Prostate gland (tissue), 2 donors: ENCODE results near the gene SPTLC1.

Experiments used
- POLR2A ChIP-seq: fragments of 450-650 bp; IDR thresholded peaks from one replicate; pipeline ENCODE4 v1.6.1; 2016; ENCODE audit warnings: antibody characterized with exemption, mild to moderate bottlenecking
- POLR2AphosphoS5 ChIP-seq: sonication (generic); formaldehyde crosslinking; IDR thresholded peaks from one replicate; pipeline ENCODE4 v1.6.1; 2017; ENCODE audit warnings: antibody characterized with exemption
- TF ChIP-seq, protein P1 (sequence below), 4 experiments: fragments of 200-600 bp in 2 of 4; fragments of 450-650 bp in 2 of 4; sonication (generic) in 2 of 4; IDR thresholded peaks; 1 replicate in 3 of 4; 2 replicates in 1 of 4; pipeline ENCODE4 v1.5.1; 2016 to 2019; ENCODE audit warnings: antibody characterized with exemption in 4 of 4, mild to moderate bottlenecking in 2 of 4, moderate library complexity in 2 of 4

DNA sequence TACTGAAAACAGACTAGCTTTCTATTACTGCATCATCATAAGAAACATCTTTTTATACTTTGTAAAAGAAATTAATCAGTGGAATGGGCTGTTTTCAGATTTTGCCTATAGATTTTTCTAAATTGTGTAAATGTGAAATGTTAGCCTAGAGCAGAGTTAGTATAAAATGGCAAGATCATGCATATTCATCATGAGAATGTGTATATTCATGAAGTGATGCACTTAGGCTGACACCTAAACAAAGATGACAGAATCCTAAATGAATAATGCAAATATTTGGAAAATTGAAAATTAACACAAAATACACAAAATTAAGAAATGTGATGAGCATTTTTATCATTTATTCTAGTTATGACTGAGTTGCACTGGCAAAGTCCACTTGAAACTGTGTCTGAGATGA is 57.2 kb downstream of the SPTLC1 start:
- TF ChIP-seq, protein P1, sequence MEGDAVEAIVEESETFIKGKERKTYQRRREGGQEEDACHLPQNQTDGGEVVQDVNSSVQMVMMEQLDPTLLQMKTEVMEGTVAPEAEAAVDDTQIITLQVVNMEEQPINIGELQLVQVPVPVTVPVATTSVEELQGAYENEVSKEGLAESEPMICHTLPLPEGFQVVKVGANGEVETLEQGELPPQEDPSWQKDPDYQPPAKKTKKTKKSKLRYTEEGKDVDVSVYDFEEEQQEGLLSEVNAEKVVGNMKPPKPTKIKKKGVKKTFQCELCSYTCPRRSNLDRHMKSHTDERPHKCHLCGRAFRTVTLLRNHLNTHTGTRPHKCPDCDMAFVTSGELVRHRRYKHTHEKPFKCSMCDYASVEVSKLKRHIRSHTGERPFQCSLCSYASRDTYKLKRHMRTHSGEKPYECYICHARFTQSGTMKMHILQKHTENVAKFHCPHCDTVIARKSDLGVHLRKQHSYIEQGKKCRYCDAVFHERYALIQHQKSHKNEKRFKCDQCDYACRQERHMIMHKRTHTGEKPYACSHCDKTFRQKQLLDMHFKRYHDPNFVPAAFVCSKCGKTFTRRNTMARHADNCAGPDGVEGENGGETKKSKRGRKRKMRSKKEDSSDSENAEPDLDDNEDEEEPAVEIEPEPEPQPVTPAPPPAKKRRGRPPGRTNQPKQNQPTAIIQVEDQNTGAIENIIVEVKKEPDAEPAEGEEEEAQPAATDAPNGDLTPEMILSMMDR (IDR thresholded peaks at IDR 0.05) = no peak
- no peak for TF ChIP-seq POLR2A
- no peak for TF ChIP-seq POLR2AphosphoS5
